ENCODE results near the gene SMKR1. TPM values are rescaled to one million over a fixed set of nuclear protein-coding genes. Genes with fewer than 3 reads are reported as not detected.
A peak's percentile ranks its signal among the peaks of the same experiment; 100 is the strongest.

The SMKR1 gene
- total RNA-seq, 1 experiment from 2014 or later = 0.87 TPM

DNA sequence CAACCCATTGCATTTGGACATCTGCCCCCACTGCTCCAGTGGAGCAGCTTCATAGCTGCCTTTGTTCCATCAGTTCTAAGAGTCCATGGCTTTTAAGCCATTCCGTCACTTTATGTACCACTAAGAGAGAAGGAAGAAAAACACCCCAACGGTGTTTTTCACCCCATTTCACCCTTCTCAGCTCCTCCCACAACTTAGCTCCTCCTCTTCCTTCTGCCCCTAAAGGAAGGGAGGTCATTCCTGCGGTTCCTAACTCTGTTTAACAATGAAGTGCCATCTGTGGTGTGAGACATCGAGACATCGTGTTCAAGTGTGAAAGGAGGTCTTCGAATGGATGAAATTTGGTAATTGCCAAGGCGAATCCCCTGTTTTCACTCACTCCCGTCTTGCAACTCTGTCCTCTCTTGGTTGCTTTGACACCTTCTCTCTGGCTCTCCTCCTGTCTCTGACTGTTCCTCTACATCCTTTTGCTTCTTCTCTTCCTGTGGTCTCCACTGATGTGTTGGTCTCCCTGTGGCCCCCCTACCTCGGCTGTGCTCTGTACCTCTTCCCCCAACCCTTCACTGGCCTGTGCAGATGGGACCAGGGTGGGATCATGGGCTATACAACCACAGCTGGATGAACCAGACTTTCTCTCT is 23.0 kb downstream of the SMKR1 start:
- Histone ChIP-seq H3K27me3 (ENCODE audit: insufficient read depth, low read length) (no peaks in the 10 kb centered on the region), H4K20me1 (ENCODE audit: control insufficient read depth, insufficient read depth, insufficient read length) (no peaks in the 10 kb centered on the region), H3K23ac (ENCODE audit: insufficient read length, low read depth, low read length) (no peak overlapping the region), H2AK5ac (ENCODE audit: insufficient read length, low read length) (no peak overlapping the region), H3T11ph (ENCODE audit: low read length) (no peak overlapping the region), H3K27ac (ENCODE audit: insufficient read length, low read depth, low read length) (no peak overlapping the region), H3K4me1 (ENCODE audit: insufficient read depth, low read length) (no peaks in the 10 kb centered on the region), H4K5ac (ENCODE audit: insufficient read length, low read depth, low read length) (no peak overlapping the region), H3K4ac (ENCODE audit: low read depth, low read length) (no peak overlapping the region), H4K91ac (ENCODE audit: insufficient read length, low read depth, low read length) (no peak overlapping the region), H2BK15ac (ENCODE audit: low read depth, low read length) (no peak overlapping the region), H3K56ac (ENCODE audit: insufficient read length, low read depth, low read length) (no peak overlapping the region), H3K9me3 (ENCODE audit: control insufficient read depth, low read depth, low read length) (no peaks in the 10 kb centered on the region), H2BK120ac (ENCODE audit: low read depth, low read length, poor library complexity, severe bottlenecking) (no peak overlapping the region), H3K23me2 (ENCODE audit: insufficient read length, low read depth, low read length, poor library complexity, severe bottlenecking) (no peaks in the 10 kb centered on the region), H3K9ac (ENCODE audit: extremely low read depth, insufficient read length, low read length) (no peak overlapping the region), H2AFZ (ENCODE audit: low read length) (no peak overlapping the region), H3K14ac (ENCODE audit: insufficient read depth, low read length) (no peak overlapping the region), H2BK12ac (ENCODE audit: insufficient read length, low read depth, low read length) (no peak overlapping the region), H2BK20ac (ENCODE audit: low read depth, low read length, poor library complexity, severe bottlenecking) (no peak overlapping the region), H3K79me1 (ENCODE audit: insufficient read depth, low read depth, low read length, poor library complexity, severe bottlenecking) (no peaks in the 10 kb centered on the region), H3K4me2 (ENCODE audit: insufficient read depth, insufficient read length, low read length) (no peak overlapping the region), H3K79me2 (ENCODE audit: insufficient read depth, low read length) (no peaks in the 10 kb centered on the region), H4K8ac (replicated peaks; ENCODE audit: insufficient read length, low read depth, low read length) (no peak overlapping the region), H2BK5ac (ENCODE audit: insufficient read length, low read length) (no peak overlapping the region), H3K18ac (ENCODE audit: insufficient read length, low read depth, low read length) (no peak overlapping the region)
- H3K27me3 Mint-ChIP-seq (ENCODE audit: low read depth) = peaks cover 23% of the 10 kb centered on the region
- WGBS (ENCODE audit: extremely low coverage, insufficient read length, low lambda C conversion rate) = no CpG with 5 or more reads among the region's 9 CpGs
- H3K4me1 Mint-ChIP-seq = peaks cover 18 to 22% of the 10 kb centered on the region in 2 experiments
- 0 out of 7 replicates have a peak overlapping the region, but pooled peaks of 1 of the 3 experiments have one; percentile 40 for H3K27ac Mint-ChIP-seq
- H3K36me3 Mint-ChIP-seq (ENCODE audit: insufficient read depth in 1 of 3, low read depth in 3 of 3) = no peaks in the 10 kb centered on the region; a peak in 1 of 7 replicates
- DNase-seq = no peak
- H3K4me3 Mint-ChIP-seq = no peak overlapping the region; a peak in 2 of 5 replicates
- no peaks in the 10 kb centered on the region; a peak in 1 of 5 replicates for H3K9me3 Mint-ChIP-seq
- TF ChIP-seq, protein P1, sequence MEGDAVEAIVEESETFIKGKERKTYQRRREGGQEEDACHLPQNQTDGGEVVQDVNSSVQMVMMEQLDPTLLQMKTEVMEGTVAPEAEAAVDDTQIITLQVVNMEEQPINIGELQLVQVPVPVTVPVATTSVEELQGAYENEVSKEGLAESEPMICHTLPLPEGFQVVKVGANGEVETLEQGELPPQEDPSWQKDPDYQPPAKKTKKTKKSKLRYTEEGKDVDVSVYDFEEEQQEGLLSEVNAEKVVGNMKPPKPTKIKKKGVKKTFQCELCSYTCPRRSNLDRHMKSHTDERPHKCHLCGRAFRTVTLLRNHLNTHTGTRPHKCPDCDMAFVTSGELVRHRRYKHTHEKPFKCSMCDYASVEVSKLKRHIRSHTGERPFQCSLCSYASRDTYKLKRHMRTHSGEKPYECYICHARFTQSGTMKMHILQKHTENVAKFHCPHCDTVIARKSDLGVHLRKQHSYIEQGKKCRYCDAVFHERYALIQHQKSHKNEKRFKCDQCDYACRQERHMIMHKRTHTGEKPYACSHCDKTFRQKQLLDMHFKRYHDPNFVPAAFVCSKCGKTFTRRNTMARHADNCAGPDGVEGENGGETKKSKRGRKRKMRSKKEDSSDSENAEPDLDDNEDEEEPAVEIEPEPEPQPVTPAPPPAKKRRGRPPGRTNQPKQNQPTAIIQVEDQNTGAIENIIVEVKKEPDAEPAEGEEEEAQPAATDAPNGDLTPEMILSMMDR (conservative IDR thresholded peaks at IDR 0.05) = no peak
